Measurements from ENCODE around the gene TRAM2.

GRCh38 chr6:52530351-52530750, 46.5 kb downstream of the TRAM2 start:
- no peak for TF ChIP-seq POLR2A (IDR thresholded peaks at IDR 0.05; ENCODE audit: low read depth, low read length)
- TF ChIP-seq, protein P1, sequence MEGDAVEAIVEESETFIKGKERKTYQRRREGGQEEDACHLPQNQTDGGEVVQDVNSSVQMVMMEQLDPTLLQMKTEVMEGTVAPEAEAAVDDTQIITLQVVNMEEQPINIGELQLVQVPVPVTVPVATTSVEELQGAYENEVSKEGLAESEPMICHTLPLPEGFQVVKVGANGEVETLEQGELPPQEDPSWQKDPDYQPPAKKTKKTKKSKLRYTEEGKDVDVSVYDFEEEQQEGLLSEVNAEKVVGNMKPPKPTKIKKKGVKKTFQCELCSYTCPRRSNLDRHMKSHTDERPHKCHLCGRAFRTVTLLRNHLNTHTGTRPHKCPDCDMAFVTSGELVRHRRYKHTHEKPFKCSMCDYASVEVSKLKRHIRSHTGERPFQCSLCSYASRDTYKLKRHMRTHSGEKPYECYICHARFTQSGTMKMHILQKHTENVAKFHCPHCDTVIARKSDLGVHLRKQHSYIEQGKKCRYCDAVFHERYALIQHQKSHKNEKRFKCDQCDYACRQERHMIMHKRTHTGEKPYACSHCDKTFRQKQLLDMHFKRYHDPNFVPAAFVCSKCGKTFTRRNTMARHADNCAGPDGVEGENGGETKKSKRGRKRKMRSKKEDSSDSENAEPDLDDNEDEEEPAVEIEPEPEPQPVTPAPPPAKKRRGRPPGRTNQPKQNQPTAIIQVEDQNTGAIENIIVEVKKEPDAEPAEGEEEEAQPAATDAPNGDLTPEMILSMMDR (conservative IDR thresholded peaks at IDR 0.05; ENCODE audit: low read depth, low read length) = no peak

Measured in IMR-90 (cell line).